NCI-H2029 (cell line): ENCODE data around the gene CITED4.
A peak's percentile ranks its signal among the peaks of the same experiment; 100 is the strongest.

Experiments used
- DNase-seq: peaks from one replicate; lab custom pipeline; 2025; lab: John Stamatoyannopoulos, UW

CITED4 gene

GRCh38 chr1:40886318-40887011 is 24.3 kb upstream of the CITED4 start:
- DNase-seq, result no peak

GRCh38 chr1:40884055-40884795 is 22.1 kb upstream of the CITED4 start:
- no peak for DNase-seq

GRCh38 chr1:40880813-40881549 is 18.8 kb upstream of the CITED4 start:
- no peak for DNase-seq

- no peak for DNase-seq
Observed at GRCh38 chr1:40879482-40880175, 17.5 kb upstream of the CITED4 start.

- DNase-seq, result no peak
Observed at GRCh38 chr1:40878906-40879305, 16.7 kb upstream of the CITED4 start.

- DNase-seq, result peak; percentile 100
Observed at GRCh38 chr1:40877698-40878097, 15.5 kb upstream of the CITED4 start.

GRCh38 chr1:40876891-40877290 is 14.7 kb upstream of the CITED4 start:
- DNase-seq, result no peak

- DNase-seq, result no peak
Observed at GRCh38 chr1:40876436-40876761, 14.2 kb upstream of the CITED4 start.

GRCh38 chr1:40873863-40874472 is 11.8 kb upstream of the CITED4 start:
- DNase-seq, result no peak

GRCh38 chr1:40872276-40872675 is 10.1 kb upstream of the CITED4 start:
- no peak for DNase-seq

GRCh38 chr1:40870135-40870728 is 8.1 kb upstream of the CITED4 start:
- DNase-seq, result no peak

- DNase-seq, result peak; percentile 100
Observed at GRCh38 chr1:40868051-40868723, 6.0 kb upstream of the CITED4 start.

- peak; percentile 87 for DNase-seq
Observed at GRCh38 chr1:40861224-40862003, 749 bp downstream of the CITED4 start.

GRCh38 chr1:40860706-40861223 is 1.4 kb downstream of the CITED4 start:
- no peak for DNase-seq

GRCh38 chr1:40858856-40859416 is 3.2 kb downstream of the CITED4 start:
- DNase-seq, result no peak

GRCh38 chr1:40857737-40858136 is 4.4 kb downstream of the CITED4 start:
- DNase-seq, result peak; percentile 84

GRCh38 chr1:40856656-40857302 is 5.4 kb downstream of the CITED4 start:
- no peak for DNase-seq

GRCh38 chr1:40856116-40856515 is 6.0 kb downstream of the CITED4 start:
- no peak for DNase-seq

GRCh38 chr1:40855513-40855912 is 6.7 kb downstream of the CITED4 start:
- no peak for DNase-seq
